Vagina (tissue), 2 donors: ENCODE data around the gene GRM2.

Source experiments
- POLR2A ChIP-seq, 2 donors: fragments of 450-650 bp; IDR thresholded peaks; one replicate each; pipeline ENCODE4 v1.6.1; 2017; ENCODE audit warnings: antibody characterized with exemption in 2 of 2, mild to moderate bottlenecking in 2 of 2, moderate library complexity in 2 of 2
- POLR2AphosphoS5 ChIP-seq, 2 donors: sonication (generic); formaldehyde crosslinking; IDR thresholded peaks; one replicate each; pipeline ENCODE4 v1.9.0; 2017; ENCODE audit warnings: antibody characterized with exemption in 2 of 2, mild to moderate bottlenecking in 2 of 2, low read depth in 1 of 2; ENCODE audit not compliant: insufficient read depth in 1 of 2
- TF ChIP-seq, protein P1 (sequence below), 3 experiments: fragments of 450-650 bp in 2 of 3; fragments of 200-600 bp in 1 of 3; sonication (generic) in 1 of 3; IDR thresholded peaks; one replicate each; pipeline ENCODE4 v1.5.1; 2017 to 2019; ENCODE audit warnings: antibody characterized with exemption in 3 of 3, mild to moderate bottlenecking in 2 of 3, moderate library complexity in 2 of 3

DNA sequence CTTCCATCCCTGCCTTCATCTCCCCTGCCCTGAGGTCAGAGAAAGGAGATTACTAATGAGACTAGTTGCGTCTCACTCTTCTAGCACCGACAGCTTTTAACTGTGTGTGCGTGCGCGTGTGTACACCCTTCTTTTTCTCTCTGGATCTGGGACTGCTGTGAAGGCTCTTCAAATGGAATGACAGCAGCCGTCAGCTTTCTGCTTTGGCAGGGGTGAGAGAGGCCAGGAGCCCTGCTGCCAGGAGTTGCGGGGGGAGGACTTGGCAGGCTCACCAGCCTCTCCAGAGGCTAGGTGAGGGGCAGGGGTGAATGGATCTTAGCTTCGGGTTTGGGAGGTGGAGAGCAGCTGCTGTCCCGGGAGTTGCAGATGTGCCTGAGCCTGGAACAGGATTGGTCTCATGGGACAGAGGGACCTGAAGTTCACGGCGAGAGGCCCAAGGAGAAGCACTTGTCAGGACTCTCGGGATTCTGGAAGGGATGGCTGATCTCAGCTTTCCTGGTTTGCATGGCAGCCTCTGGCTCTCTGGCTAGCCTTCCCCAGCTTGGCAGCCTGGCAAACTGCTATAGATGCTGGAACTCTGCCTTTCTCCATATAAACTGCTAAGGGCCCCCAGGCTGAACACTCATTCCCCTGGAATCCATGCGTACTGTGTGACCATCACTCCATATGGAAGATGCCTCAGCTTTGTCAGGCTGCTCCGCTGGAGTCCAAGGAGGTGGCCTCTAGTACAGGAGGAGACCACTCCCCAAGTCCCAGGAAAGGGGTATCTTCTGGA lies 19.2 kb upstream of the GRM2 start:
- TF ChIP-seq, protein P1, sequence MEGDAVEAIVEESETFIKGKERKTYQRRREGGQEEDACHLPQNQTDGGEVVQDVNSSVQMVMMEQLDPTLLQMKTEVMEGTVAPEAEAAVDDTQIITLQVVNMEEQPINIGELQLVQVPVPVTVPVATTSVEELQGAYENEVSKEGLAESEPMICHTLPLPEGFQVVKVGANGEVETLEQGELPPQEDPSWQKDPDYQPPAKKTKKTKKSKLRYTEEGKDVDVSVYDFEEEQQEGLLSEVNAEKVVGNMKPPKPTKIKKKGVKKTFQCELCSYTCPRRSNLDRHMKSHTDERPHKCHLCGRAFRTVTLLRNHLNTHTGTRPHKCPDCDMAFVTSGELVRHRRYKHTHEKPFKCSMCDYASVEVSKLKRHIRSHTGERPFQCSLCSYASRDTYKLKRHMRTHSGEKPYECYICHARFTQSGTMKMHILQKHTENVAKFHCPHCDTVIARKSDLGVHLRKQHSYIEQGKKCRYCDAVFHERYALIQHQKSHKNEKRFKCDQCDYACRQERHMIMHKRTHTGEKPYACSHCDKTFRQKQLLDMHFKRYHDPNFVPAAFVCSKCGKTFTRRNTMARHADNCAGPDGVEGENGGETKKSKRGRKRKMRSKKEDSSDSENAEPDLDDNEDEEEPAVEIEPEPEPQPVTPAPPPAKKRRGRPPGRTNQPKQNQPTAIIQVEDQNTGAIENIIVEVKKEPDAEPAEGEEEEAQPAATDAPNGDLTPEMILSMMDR (IDR thresholded peaks at IDR 0.05): no peak
- no peak for TF ChIP-seq POLR2AphosphoS5 (IDR thresholded peaks at IDR 0.05; ENCODE audit: insufficient read depth in 1 of 2, low read depth in 1 of 2)
- no peak for TF ChIP-seq POLR2A (IDR thresholded peaks at IDR 0.05)
